Motor neuron (in vitro differentiated cells): ENCODE results near the gene PRMT1. TPM values are rescaled to one million over a fixed set of nuclear protein-coding genes. Genes with fewer than 3 reads are reported as not detected.
"Not testable (repeated sequence)": the region's sequence is repeated elsewhere in the genome, so short reads cannot be mapped to it uniquely, and the experiment has no call there.

Source experiments
- ATAC-seq, 8 experiments: fragments of 200-7000 bp; cut with Tn5 transposase; replicated peaks in 6 of 8; 2 replicates each; pipeline ENCODE4 v1.8.0; 2021; ENCODE audit warnings: mild to moderate bottlenecking in 8 of 8, moderate library complexity in 8 of 8
- H3K27ac ChIP-seq, 2 donors: fragments of 250-450 bp; sonication (Bioruptor Pico); 2 replicates each; pipeline ENCODE4 v1.9.0; 2021; ENCODE audit warnings: antibody characterized with exemption in 2 of 2, mild to moderate bottlenecking in 2 of 2, moderate library complexity in 1 of 2
- H3K4me1 ChIP-seq, 2 donors: fragments of 250-450 bp; sonication (Bioruptor Pico); replicated peaks in 1 of 2; 2 replicates each; pipeline ENCODE4 v1.6.1; 2021; ENCODE audit warnings: antibody characterized with exemption in 2 of 2, mild to moderate bottlenecking in 2 of 2, moderate library complexity in 1 of 2
- H3K4me3 ChIP-seq, 5 donors: fragments of 250-450 bp; sonication (Bioruptor Pico); 2 replicates each; pipeline ENCODE4 v1.9.0; 2021; ENCODE audit warnings: antibody characterized with exemption in 5 of 5, mild to moderate bottlenecking in 5 of 5, moderate library complexity in 4 of 5
- WGBS, 10 experiments: fragments of 450-650 bp; shearing (Covaris generic); methylation state at CpG; one replicate each; pipeline ENCODE4 v1.0.0; 2022; 5-methylcytosine and 5-hydroxymethylcytosine counted together
- in situ Hi-C, 9 experiments: fragments of 400-800 bp; cut with MboI; loops; one replicate each; pipeline ENCODE4 v1.15.0; 2021; ENCODE audit warnings: low sequenced_read_pairs in 9 of 9, low pct_unique_long_range_greater_than_20kb in 2 of 9; ENCODE audit not compliant: unreplicated experiment in 9 of 9
- total RNA-seq, 8 experiments: library from RNA; unstranded; fragments of 300-600 nt; gene quantifications; 2 replicates each; pipeline versions ENCODE4 v1.2.3 to v1.2.4, GENCODE V29; 2022

The PRMT1 gene
- total RNA-seq, 8 experiments from 2014 or later = 190 to 369 (median 229) TPM

DNA sequence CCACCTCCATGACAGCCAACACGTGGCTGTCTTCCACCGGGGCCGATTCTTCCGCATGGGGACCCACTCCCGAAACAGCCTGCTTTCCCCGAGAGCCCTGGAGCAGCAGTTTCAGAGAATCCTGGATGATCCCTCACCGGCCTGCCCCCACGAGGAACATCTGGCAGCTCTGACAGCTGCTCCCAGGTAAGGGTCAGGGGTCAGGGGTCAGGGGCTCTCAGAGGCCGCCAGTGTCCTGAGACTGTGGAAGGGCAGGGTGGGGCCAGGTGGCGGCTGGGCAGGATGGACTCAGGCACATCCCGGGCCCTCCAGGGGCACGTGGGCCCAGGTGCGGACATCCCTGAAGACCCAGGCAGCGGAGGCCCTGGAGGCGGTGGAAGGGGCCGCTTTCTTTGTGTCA, 28.8 kb downstream of the PRMT1 start:
- 73 to 100% (median 80%) methylated on average over 1 to 3 of the region's 16 CpGs; no CpG with 5 or more reads in 6 of the 10 experiments for WGBS, 10 experiments
- Histone ChIP-seq H3K4me3 (no peak overlapping the region), H3K27ac (no peak overlapping the region), H3K4me1 (no peaks in the 10 kb centered on the region)
- in situ Hi-C loops = no loop called here
- peak in 1 of 8 experiments; percentile 10 for ATAC-seq

DNA sequence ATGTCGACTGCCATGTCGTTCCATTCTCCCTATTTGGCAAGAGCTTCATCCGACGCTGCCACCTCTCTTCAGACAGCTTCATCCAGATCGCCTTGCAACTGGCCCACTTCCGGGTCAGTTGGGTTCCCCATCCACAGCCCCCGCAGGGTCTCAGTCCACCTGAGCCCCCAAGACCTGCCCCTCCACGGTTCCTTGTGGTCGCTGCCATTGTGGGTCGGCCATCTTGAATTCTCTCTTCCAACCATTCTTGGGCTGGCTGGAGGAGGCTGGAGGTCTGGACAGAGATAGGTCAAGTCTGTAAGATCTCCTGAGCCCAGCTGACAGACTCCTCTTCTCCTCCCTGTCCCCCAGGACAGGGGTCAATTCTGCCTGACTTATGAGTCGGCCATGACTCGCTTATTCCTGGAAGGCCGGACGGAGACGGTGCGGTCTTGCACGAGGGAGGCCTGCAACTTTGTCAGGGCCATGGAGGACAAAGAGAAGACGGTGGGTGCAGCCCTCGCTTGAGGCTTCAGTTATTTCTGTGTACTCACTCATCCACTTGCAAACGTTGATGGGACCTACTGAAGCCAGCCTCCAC, 33.4 kb downstream of the PRMT1 start:
- in situ Hi-C loops = no loop called here
- ATAC-seq = peak in 1 of 8 experiments; percentile 16
- WGBS, 10 experiments = 67 to 100% (median 100%) methylated on average over 1 to 3 of the region's 20 CpGs; no CpG with 5 or more reads in 6 of the 10 experiments
- peaks cover 0 to 4% of the 10 kb centered on the region in 2 donors for H3K4me1 ChIP-seq
- no peak overlapping the region for H3K27ac ChIP-seq
- H3K4me3 ChIP-seq = no peak overlapping the region

- 0 to 100% (median 70%) methylated on average over 1 to 4 of the region's 20 CpGs; no CpG with 5 or more reads in 6 of the 10 experiments for WGBS, 10 experiments
- Histone ChIP-seq H3K4me3 (peak overlapping the region in 1 of 5 donors; percentile 9), H3K4me1 (peaks cover 0 to 4% of the 10 kb centered on the region in 2 donors), H3K27ac (peak overlapping the region in 1 of 2 donors; percentile 47)
- peak; percentile 38 to 92 (median 82) for ATAC-seq
- in situ Hi-C loops = no loop called here
Observed at GRCh38 chr19:49712397-49712859, 35.4 kb downstream of the PRMT1 start.

- peak overlapping the region in 1 of 2 donors; percentile 67 for H3K27ac ChIP-seq
- in situ Hi-C loops = no loop called here
- 87 to 91% methylated on average over 3 to 4 of the region's 8 CpGs; no CpG with 5 or more reads in 8 of the 10 experiments for WGBS, 10 experiments
Observed at GRCh38 chr19:49713236-49713845, 36.3 kb downstream of the PRMT1 start.

DNA sequence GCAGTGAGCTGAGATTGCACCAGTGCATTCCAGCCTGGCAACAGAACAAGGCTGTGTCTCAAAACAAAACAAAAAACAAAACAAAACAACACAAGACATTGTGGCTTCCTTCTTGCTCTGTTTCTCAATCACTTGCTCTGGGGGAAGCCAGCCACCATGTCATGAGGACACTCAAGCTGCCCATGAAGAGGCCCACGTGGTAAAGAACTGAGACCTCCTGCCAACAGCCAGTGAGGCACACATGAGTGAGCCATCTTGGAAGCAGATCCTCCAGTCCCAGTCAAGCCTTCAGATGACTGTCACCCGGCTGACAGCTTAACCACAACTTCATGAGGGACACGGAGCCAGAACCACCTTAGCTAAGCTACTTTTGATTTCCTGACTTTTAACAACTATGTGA, 39.1 kb downstream of the PRMT1 start:
- in situ Hi-C loops = no loop called here
- peaks cover 0 to 7% of the 10 kb centered on the region in 2 donors for H3K4me1 ChIP-seq
- 25 to 100% (median 70%) methylated on average over 1 to 3 of the region's 3 CpGs; no CpG with 5 or more reads in 3 of the 10 experiments for WGBS, 10 experiments

More at GRCh38 chr19:49713236-49713845, 36.3 kb downstream of the PRMT1 start:
- ATAC-seq = peak in 3 of 8 experiments; percentile 14 to 25 (median 21)
- Histone ChIP-seq H3K4me1 (peaks cover 0 to 4% of the 10 kb centered on the region in 2 donors), H3K4me3 (no peak overlapping the region)

GRCh38 chr19:49718511-49718910, 41.4 kb downstream of the PRMT1 start:
- H3K4me3 ChIP-seq = no peak overlapping the region
- no peak for ATAC-seq
- H3K27ac ChIP-seq = no peak overlapping the region
- in situ Hi-C loops = no loop called here
- H3K4me1 ChIP-seq = peaks cover 0 to 3% of the 10 kb centered on the region in 2 donors
- 74 to 100% (median 93%) methylated on average over 1 to 6 of the region's 8 CpGs for WGBS, 10 experiments

More for the DNA sequence above, 39.1 kb downstream of the PRMT1 start:
- Histone ChIP-seq H3K27ac (no peak overlapping the region), H3K4me3 (no peak overlapping the region)
- no peak for ATAC-seq

DNA sequence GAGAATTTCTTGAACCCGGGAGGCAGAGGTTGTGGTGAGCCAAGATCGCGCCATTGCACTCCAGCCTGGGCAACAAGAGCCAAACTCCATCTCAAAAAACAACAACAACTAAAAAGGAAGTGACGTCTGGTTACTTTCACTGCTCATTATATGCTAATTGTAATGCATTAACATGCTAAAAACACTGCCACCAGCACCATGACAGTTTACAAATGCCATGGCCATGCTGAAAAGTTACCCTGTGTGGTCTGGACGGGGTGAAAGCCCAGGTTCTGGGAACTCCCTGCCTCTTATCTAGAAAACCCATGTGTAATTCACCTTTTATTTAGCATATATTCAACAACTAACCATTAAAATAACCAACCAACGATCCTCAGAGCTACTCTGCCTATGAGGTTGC, 41.9 kb downstream of the PRMT1 start:
- Histone ChIP-seq H3K4me1 (peaks cover 0 to 3% of the 10 kb centered on the region in 2 donors), H3K4me3 (no peak overlapping the region), H3K27ac (no peak overlapping the region)
- no peak for ATAC-seq
- in situ Hi-C loops = no loop called here
- 40 to 91% (median 65%) methylated on average over 1 to 5 of the region's 6 CpGs; no CpG with 5 or more reads in 4 of the 10 experiments for WGBS, 10 experiments

GRCh38 chr19:49719420-49719819, 42.3 kb downstream of the PRMT1 start:
- H3K27ac ChIP-seq, H3K4me3 ChIP-seq, H3K4me1 ChIP-seq, in situ Hi-C loops, ATAC-seq: not testable (repeated sequence)
- WGBS, 10 experiments = 0 to 89% (median 61%) methylated on average over 1 to 9 of the region's 22 CpGs; no CpG with 5 or more reads in 2 of the 10 experiments

- peak in 2 of 8 experiments; percentile 47 to 66 for ATAC-seq
- Histone ChIP-seq H3K4me1 (no peaks in the 10 kb centered on the region), H3K4me3 (no peak overlapping the region), H3K27ac (no peak overlapping the region)
- in situ Hi-C loops = no loop called here
- 0 to 100% (median 70%) methylated on average over 1 to 13 of the region's 23 CpGs; no CpG with 5 or more reads in 3 of the 10 experiments for WGBS, 10 experiments
Observed at GRCh38 chr19:49727217-49728030, 50.4 kb downstream of the PRMT1 start.

GRCh38 chr19:49730166-49730565, 53.1 kb downstream of the PRMT1 start:
- 57 to 97% (median 89%) methylated on average over 1 to 5 of the region's 5 CpGs; no CpG with 5 or more reads in 1 of the 10 experiments for WGBS, 10 experiments
- ATAC-seq = no peak
- Histone ChIP-seq H3K4me3 (no peak overlapping the region), H3K4me1 (no peaks in the 10 kb centered on the region), H3K27ac (no peak overlapping the region)
- in situ Hi-C loops = no loop called here
